Lung microvascular endothelial cell (primary cell): ENCODE data around the gene VIT. TPM values are rescaled to one million over a fixed set of nuclear protein-coding genes. Genes with fewer than 3 reads are reported as not detected.
"Not testable (repeated sequence)": the region's sequence is repeated elsewhere in the genome, so short reads cannot be mapped to it uniquely, and the experiment has no call there.

Source experiments
- DNase-seq, 2 donors: peaks; one replicate each; pipeline versions ENCODE4 v3.0.0 to v3.0.0-alpha.2; 2010; ENCODE audit warnings: low read depth in 2 of 2
- total RNA-seq: library from RNA; depleted of rRNA; stranded (reverse); fragments of >200 nt; gene quantifications from 2 replicates; pipeline ENCODE4 v1.2.1, GENCODE V29; 2014

The VIT gene
- total RNA-seq, 1 donor from 2014 or later, result not detected

GRCh38 chr2:36801088-36801487 is 104.6 kb downstream of the VIT start:
- DNase-seq, result no peak

GRCh38 chr2:36802952-36803351 is 106.4 kb downstream of the VIT start:
- DNase-seq, result no peak

DNA sequence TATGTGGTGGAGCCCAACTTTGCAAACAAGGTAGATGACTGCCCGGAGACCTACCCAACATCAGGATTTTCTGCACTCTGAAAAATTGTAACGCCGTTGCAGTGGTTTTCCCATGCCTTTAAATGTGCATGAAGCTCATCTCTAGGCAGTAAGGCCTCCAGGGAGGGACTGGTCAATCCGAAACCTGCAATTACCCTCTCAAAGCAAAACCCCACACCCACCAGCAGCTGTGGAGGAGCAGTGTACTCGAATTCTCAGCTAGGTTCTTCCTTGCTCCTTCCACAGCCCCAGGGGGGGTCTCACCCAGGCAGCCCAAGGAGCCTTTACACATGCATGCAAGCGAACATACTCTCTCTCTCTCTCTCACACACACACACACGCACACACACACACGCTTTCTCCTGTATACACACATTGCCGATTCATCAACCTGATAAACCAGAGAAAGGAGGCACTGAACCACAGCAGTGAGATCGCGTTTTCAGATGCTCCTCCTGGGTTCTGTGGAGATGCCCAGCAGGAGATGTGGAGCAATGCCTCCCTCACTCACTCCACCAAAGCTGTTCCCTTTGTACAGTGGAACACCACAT is 109.2 kb downstream of the VIT start:
- no peak for DNase-seq

GRCh38 chr2:36807223-36807886 is 110.8 kb downstream of the VIT start:
- peak in 1 of 2 donors; percentile 42 for DNase-seq

DNA sequence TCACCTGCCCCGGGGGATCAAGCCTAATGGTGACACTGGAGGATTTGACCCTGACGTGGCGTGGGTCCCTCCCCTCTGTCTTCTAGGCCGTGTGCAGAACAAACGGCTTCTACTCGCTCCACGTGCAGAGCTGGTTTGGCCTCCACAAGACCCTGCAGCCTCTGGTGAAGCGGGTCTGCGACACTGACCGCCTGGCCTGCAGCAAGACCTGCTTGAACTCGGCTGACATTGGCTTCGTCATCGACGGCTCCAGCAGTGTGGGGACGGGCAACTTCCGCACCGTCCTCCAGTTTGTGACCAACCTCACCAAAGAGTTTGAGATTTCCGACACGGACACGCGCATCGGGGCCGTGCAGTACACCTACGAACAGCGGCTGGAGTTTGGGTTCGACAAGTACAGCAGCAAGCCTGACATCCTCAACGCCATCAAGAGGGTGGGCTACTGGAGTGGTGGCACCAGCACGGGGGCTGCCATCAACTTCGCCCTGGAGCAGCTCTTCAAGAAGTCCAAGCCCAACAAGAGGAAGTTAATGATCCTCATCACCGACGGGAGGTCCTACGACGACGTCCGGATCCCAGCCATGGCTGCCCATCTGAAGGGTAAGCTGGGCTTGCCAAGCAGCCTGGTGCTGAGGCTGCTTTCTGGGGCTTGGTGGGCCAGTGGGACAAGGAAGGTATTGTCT is 112.0 kb downstream of the VIT start:
- no peak for DNase-seq

DNA sequence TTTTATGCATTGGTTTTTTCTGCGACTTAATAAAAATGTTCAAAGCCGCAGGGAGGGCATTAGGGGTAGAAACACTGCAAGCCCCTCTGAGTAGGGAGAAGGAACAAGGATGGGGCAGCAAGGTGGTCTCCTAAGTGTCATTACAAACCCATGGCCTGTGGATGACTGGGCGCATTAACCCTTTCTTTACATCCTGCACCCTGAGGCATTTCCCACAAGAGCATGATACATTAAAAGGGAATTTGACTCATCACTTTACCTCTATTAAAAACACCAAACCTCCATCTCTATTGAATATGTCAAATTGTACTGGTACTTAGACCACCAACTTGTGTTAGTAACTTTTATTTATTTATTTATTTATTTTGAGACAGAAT is 112.5 kb downstream of the VIT start:
- no peak for DNase-seq

DNA sequence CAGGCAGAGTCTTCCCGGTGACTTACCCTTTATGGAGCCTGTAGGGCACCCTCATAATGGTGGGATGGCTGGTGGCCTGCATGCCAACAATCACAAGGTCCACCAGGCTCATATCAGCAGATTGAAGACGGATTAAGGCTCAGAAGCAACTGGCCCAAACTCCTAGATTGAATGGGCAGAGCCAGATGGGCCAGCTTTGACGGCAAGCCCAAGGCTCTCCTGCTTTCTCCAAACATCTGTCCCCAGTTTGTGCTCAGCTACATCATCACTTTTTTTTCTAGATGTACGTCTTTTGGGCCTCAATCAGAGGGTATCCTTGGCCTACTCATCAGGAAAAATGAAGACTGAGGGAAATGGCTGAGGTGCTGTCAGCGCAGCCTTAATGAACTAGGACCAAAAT is 114.6 kb downstream of the VIT start:
- DNase-seq, result no peak

GRCh38 chr2:36812196-36812595 is 115.7 kb downstream of the VIT start:
- DNase-seq, result peak; percentile 7 to 16

DNA sequence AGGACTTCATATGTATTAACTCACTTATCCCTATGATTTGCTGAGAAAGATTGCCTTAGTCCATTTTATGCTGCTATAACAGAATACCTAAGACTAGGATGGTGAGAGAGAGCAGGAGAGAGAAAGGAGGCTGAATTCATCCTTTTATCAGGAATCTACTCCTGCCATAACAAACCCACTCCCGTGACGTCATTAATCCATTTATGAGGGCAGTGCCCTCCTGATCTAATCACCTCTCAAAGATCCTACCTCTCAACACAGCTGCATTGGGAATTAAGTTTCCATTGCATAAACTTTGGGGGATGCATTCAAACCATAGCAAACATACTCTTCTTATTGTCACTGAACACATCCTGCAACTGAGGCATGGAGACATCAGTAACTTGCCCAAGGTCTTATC is 122.0 kb downstream of the VIT start:
- DNase-seq, result no peak

DNA sequence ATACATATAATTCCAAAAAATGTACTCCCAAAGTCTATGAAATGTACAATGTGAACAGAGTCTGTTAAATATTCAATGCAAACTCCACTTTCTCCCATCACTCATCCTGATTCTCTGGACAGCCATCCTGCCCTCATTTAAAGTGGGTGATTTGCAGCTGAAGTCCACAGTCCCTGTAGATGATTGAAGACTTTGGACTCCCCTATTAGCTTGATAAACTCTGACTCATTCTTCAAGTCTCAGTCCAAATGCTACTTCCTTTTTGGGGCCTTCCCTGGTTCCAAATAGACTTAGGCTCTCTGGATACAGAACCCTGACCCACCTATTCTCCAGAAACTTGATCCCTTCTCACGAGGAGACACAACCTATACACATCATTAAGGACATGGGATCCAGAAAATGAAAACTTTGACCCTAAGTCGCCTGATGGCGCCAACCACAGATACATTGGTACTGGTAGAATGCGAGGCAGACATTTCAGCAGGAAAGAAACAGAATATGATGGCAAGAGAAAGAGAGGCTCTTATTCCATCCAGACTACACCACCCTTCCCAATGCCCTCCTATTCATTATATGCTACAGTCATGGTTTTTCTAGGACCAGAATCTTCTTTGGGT is 122.7 kb downstream of the VIT start:
- DNase-seq, result peak in 1 of 2 donors; percentile 26

DNA sequence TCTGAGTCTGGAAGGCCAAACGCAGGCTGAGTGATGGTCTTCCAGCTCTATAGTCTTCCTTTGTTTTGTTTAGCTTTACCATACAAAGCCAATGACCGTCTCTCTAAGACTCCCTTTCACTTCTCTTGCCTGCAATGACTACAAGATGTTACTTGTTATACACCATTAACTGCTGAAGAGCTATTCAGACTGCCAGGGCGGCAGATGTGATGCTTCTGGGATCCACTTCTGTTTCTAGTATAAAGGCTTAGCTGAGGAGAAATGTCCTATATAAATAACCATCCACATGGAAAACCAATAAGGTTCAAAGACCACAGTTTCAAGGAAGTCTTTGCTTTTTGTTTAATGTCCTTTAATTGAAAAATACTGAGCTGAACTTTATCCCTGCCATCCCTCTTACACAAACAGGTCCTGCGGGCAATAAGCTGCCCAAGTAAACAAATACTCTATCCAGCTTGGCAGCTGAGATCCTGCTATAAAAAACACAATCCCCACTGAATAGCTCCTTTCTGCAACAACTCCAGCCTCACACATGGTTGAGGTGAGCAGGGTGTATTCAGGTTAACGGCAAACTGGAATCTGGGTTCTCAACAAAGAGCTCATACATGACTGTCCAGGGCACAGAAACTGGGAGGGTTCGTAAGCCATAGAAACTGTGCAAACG is 124.6 kb downstream of the VIT start:
- DNase-seq, result no peak

DNA sequence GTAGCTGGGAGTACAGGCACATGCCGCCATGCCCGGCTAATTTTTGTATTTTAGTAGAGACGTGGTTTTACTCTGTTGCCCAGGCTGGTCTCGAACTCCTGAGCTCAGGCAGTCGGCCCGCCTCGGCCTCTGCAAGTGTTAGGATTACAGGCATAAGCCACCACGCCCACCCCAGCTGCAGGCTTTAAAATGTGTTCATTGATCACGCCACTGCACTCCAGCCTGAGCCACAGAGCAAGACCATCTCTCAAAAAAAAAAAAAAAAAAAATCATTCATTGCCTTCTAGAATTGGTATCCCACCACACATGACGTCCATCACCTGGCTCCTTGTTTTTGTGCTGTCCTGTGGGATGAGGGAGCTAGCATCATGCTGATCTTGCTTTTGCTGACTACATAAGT is 127.4 kb downstream of the VIT start:
- no peak for DNase-seq

DNA sequence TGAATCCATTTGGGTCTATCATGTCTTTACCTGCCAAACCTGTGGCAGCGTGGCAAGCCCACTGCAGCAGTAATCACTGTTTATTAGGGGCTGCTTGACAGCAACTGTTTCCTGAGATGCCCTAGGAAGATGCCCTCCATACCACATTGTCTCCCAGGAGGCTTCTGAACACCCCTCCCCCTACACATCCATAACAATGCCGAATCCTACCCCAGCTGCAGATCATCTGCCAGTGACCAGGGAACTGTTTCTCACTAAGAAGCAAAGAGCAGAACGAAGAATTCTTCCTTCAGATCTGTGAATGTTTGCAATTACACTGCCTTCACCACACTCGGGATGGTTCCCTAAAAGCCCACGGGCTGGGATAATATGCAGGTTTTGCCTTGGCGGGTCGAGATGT is 127.8 kb downstream of the VIT start:
- DNase-seq, result no peak

DNA sequence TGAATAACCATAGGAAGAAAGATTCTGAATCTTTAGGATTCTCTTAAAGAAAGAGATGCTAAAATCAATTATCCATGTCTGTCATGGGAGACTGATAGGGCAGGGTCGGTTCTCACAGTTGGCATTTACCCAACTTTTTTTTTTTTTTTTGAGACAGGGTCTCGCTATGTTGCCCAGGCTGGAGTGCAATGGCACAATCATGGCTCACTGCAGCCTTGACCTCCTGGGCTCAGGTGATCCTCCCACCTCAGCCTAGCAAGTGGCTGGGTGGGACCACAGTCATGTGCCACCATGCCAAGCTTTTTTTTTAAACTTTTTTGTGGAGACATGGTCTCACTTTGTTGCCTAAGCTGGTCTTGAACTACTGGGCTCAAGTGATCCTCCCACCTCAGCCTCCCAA is 128.2 kb downstream of the VIT start:
- not testable (repeated sequence) for DNase-seq

DNA sequence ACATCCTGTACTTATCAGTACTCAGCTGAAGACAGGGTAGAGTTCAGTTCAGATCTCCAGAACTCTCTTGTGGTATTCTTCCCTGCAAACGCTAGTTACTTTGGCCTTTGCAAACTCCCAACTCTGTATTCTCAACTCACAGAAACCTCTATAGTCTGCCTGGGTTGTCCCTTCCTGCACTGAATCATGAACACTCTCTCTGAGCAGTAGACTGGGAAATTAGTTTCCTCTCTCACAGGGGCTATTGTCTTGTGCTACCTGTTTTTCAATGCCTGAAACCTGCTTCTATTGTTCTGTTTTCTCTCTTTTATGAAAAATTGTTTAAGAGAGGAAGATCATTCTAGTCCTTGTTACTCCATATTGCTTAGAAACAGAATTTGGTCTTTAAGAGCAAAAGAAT is 134.7 kb downstream of the VIT start:
- peak; percentile 23 to 45 for DNase-seq

DNA sequence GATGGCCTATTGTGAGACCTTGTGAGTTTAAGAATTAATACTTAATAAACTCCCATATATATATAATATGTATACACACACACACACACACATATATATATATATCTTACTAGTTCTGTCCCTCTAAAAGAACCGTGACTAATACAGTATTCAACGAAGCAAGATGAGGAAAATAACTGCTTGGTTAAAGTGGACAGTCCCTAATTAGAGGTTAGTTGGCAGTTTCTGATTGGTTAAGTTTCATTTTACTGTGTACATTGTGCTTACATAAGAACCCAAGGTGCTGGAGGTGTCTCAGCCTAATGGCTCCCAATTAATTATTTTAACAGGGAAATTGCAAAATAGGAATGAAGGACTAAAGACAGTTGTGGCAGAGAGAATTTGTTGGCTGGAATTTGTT is 137.7 kb downstream of the VIT start:
- no peak for DNase-seq

- peak in 1 of 2 donors; percentile 11 for DNase-seq
Observed at GRCh38 chr2:36834731-36835524, 138.4 kb downstream of the VIT start.

DNA sequence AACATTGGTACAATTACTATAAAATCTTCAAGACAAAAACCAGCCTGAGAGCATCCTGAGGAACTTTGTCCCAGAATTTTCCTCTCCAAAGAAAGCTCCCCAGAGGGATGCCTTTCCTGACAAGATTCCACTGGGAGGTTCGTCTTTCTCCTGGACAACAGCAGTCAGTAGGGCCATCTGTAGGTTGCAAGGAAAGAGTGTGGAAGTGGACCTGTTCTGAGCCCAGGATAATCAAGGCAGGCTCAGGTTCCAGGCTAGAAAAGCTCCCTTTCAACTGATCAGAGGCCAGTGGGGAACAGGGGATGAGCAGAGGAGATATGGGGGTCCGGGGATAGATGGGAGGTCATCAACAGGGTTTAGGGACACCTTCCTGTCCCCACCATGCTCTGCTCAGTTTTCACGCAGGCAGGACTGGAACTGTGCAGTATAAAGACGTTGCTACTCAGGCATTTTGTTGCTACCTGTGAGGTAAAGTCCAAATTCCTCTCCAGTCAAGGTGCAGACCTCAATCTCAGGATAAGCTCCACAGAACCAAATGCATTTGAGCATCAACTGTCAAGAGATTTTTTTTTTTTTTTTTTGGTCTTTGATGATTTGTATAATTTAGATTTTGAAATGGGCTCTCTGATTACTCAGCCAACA is 143.6 kb downstream of the VIT start:
- no peak for DNase-seq

- DNase-seq, result no peak
Observed at GRCh38 chr2:36843838-36844237, 147.3 kb downstream of the VIT start.

GRCh38 chr2:36849265-36849664 is 152.8 kb downstream of the VIT start:
- DNase-seq, result no peak

DNA sequence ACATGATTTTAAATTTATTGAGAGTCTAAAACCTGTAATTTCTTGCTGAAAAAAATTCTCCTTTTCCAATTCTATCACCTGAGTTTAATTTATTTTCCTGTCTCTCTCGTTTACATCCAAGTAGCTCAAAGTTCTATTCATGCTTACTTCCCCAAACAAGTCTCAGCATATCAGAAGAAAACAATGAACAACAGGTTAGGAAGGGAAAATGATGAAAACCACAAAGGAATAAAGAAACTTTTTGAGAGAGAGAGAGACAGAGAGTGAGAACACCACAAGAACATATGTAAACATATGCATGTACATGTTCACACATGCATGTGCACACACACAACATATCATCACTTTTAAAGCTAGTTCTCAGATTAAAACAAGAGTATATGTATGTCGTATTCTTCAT is 157.7 kb downstream of the VIT start:
- DNase-seq, result no peak
